Stimulated activated CD8-positive, alpha-beta memory T cell treated with anti-CD3 and anti-CD28 coated beads, Interleukin-15, amount 100 ng/mL, for 4 hours (primary cell): ENCODE results near the gene JMJD7.

Experiments
- DNase-seq, 2 donors: peaks; one replicate each; pipeline ENCODE4 v3.0.0-alpha.2; 2020; ENCODE audit warnings: low read depth in 2 of 2

JMJD7 gene

GRCh38 chr15:41862515-41863116 lies 34.7 kb downstream of the JMJD7 start:
- no peak for DNase-seq

GRCh38 chr15:41865490-41866055 lies 37.7 kb downstream of the JMJD7 start:
- no peak for DNase-seq

- DNase-seq = no peak
These were observed 38.4 kb downstream of the JMJD7 start for GRCh38 chr15:41866263-41866703.

GRCh38 chr15:41866872-41867579 lies 39.1 kb downstream of the JMJD7 start:
- DNase-seq = no peak

GRCh38 chr15:41868321-41868720 lies 40.4 kb downstream of the JMJD7 start:
- no peak for DNase-seq

GRCh38 chr15:41869770-41870688 lies 42.1 kb downstream of the JMJD7 start:
- no peak for DNase-seq

- DNase-seq = peak; percentile 16 to 18
These were observed 42.8 kb downstream of the JMJD7 start for GRCh38 chr15:41870689-41871081.

- DNase-seq = no peak
These were observed 43.4 kb downstream of the JMJD7 start for GRCh38 chr15:41871175-41871905.

- DNase-seq = no peak
These were observed 44.4 kb downstream of the JMJD7 start for GRCh38 chr15:41872166-41872747.

- DNase-seq = no peak
These were observed 45.8 kb downstream of the JMJD7 start for GRCh38 chr15:41873711-41874110.

GRCh38 chr15:41874736-41875135 lies 46.8 kb downstream of the JMJD7 start:
- no peak for DNase-seq

- no peak for DNase-seq
These were observed 48.1 kb downstream of the JMJD7 start for GRCh38 chr15:41876007-41876406.

GRCh38 chr15:41876689-41877088 lies 48.8 kb downstream of the JMJD7 start:
- DNase-seq = no peak

GRCh38 chr15:41877631-41878354 lies 49.9 kb downstream of the JMJD7 start:
- no peak for DNase-seq

GRCh38 chr15:41878355-41878699 lies 50.4 kb downstream of the JMJD7 start:
- DNase-seq = no peak

GRCh38 chr15:41879321-41879845 lies 51.5 kb downstream of the JMJD7 start:
- DNase-seq = no peak

GRCh38 chr15:41880156-41880877 lies 52.4 kb downstream of the JMJD7 start:
- no peak for DNase-seq

GRCh38 chr15:41881086-41881485 lies 53.2 kb downstream of the JMJD7 start:
- DNase-seq = no peak

GRCh38 chr15:41881550-41881919 lies 53.6 kb downstream of the JMJD7 start:
- DNase-seq = no peak
